ENCODE results near the gene DTD1. TPM values are rescaled to one million over a fixed set of nuclear protein-coding genes. Genes with fewer than 3 reads are reported as not detected.
"Not testable (repeated sequence)": the region's sequence is repeated elsewhere in the genome, so short reads cannot be mapped to it uniquely, and the experiment has no call there.

The DTD1 gene
- total RNA-seq, 1 donor from 2014 or later: 14.3 TPM

DNA sequence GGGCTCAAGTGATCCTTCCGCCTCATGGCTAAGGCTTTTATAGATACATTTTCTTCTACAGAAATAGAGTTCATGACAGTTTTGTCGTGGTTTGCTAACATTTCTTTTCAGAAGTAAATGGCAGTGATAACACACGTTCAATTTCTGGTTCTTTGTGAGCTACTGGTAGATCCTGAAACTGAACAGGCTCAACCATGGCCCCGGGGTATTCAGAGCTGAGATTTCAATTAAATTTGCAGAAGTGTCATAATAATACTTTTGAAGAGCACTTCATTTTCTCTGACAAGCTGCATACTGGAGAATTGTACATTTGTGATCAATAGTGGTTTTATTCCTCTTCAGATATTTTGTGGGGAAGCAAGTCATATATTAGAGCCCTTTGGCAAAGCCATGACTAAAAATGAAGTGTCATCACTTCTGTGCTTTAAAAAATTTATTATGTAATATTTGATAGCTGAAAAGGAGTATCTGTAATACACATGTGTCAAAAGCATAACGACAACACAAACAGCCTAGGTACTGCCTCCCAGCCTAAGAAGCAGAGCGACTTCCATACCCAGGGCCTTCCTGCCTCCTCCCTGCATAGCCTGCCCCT lies 141.5 kb downstream of the DTD1 start:
- DNase-seq (ENCODE audit: low spot score): no peak
- intact Hi-C loops (cut with DNase I): no loop called here

DNA sequence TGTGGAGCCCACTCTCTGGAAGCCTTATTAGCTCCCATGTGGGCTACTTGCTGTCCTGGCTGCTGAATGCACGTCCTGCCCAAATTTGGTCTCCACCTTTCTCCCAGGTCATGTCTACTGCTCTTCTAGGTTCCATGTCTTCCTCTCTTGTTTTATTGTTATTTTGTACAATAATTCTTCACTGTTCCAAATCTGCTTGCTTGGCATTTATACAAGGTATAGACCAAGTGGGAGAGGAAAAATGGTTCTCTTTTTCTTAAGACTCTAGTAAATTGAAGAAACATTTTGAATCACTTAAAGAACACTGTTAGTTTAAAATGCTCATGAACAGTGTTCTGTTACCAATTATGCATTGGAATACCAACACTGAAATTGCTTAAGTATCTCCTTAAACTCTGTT lies 144.1 kb downstream of the DTD1 start:
- no peak for DNase-seq (ENCODE audit: low spot score)
- intact Hi-C loops (cut with DNase I): no loop called here

DNA sequence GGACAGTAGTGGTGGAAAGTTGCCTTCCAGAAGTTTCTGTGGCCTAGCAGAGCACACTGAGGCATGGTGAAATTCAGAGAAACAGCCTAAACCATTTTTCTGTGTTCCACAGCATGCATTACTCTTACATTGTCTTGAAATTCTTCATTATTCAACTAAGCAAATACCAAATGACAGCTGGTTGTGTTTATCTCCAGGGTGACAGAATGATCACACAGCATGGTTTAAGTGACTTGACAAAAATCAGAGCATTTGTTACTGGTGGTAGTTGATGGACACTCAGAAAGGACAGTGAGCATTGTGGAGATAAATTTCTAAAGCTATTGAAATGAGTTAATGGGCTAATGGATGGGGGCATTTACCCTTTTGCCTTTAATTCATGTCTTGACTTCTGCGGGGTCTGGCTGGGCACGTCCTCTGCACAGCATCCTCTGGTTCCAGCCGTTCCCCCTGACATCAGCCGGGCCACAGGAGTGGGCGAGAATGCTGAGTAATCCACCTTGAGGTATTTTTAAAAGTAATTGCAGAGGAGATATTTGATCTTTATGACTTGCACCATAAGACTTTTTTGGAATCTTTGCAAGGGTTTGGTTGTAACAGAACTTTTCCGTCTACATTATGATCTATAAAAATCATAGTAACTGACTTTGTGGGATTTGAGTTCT lies 146.8 kb downstream of the DTD1 start:
- no peak for DNase-seq (ENCODE audit: low spot score)
- intact Hi-C loops (cut with DNase I): no loop called here

DNA sequence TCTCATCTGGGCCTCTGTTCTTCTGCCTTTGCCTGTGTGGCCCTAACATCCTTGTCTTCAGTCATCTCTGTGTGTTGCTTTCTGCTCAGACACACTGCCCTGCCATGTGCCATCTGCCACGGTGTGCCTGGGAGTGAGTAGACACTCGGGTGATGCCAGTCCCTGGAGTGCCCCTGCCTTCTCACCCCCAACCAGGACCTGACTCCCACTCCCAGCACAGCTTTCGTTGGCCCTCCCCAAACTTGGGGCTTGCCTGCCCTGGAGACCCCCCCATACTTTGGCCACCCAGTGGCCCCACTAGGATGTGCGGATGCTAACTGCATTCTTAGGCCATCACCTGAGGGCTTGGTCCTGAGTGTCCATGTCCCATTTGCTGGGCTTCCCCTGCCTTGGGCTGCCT lies 149.3 kb downstream of the DTD1 start:
- intact Hi-C loops (cut with DNase I): no loop called here
- DNase-seq (ENCODE audit: low spot score): no peak

DNA sequence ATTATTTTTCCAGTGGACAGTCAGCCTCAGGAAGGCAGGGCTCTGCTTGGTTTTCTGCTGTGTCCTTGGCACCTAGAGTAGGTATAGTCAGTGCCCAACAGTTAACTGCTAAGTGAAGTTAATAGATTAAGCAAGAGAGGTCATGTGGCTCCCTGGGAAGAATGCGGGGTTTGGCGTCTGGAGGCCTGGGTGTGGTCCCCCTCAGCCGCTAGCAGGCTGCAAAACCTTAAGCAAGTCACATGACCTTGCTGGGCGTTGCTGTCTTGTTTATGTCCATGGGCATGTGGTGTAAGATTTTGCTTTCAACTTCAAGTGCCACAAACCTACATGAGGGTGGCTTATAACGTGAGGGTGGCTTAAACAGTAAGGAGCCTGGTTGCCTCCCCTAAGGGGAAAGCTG lies 150.2 kb downstream of the DTD1 start:
- intact Hi-C loops (cut with DNase I): no loop called here

DNA sequence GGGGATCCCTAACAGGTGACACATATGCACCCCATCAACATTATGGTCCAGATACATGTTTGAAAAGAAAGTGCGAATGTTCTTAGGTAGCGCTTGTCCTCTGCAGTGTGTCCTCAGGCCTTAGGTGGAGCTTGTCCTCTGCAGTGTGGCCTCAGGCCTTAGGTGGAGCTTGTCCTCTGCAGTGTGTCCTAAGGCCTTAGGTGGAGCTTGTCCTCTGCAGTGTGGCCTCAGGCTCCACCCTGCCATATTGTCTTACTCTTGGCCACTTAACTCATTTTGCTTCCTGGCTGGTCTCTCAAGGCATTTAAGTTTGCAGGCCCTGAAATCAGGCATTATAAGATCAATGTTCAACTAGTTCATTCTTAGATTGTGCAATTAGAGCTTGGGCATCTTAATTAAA lies 151.0 kb downstream of the DTD1 start:
- intact Hi-C loops (cut with DNase I): no loop called here
- DNase-seq (ENCODE audit: low spot score): no peak

More for the DNA sequence above, 150.2 kb downstream of the DTD1 start:
- DNase-seq (ENCODE audit: low spot score): no peak

DNA sequence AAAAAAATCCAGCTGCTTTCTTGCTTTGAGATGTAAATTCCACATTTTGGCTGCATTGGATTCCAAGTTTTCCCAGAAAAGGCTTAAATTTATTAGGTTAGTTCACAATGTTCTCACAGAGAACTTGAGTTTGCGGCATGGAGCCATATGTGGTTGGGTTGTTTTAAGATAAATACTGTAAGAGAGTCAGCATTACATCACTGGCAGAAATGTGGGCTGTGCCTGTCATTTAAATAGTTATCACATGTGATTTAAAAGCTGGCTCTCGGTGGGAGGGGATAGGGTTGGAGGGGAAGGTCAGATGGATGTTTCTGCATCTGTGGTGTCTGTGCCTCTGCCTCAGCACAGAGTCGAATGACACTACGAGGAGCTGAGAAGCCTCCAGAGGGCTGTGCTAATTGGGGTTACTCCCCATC lies 151.9 kb downstream of the DTD1 start:
- DNase-seq (ENCODE audit: low spot score): no peak
- intact Hi-C loops (cut with DNase I): no loop called here

DNA sequence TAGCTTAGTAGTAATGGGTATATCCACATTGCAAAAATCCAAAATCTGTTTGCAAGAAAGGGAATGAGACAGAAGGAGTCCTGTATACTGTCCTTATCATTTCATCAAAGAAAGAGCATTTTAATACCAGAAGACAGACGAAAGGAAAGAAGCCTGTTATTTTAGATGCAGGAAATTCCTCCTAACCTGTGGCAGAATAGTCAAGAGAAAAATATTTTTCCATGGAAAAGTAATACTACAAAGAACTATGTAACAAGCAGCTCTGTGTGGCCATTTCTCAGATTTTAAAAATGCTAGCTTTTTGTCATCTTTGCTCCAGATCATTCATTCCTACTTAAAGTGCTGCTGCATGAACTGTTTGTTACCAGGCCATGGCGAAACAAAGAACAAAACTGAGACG lies 152.9 kb downstream of the DTD1 start:
- intact Hi-C loops (cut with DNase I): no loop called here
- no peak for DNase-seq (ENCODE audit: low spot score)

DNA sequence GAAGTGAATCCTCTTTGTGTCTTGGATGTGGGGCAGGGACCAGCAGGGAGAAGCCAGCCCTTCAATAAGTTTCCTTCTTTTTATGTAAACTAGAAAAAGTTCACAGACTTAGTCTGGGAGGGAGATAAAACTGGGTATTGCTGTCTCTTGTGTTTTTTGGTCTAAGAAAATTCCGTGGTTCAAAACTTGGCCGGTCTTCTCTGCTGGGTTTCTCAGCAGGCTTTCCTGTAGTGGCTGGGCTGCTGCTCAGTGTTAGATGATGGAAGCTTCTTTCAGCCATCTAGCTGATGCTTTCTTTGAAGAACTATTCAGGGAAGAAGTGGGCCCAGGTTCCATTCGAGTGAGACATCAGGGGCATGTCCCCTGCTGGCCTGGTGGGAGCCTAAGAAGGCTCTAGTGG lies 155.0 kb downstream of the DTD1 start:
- intact Hi-C loops (cut with DNase I): no loop called here
- DNase-seq (ENCODE audit: low spot score): no peak

DNA sequence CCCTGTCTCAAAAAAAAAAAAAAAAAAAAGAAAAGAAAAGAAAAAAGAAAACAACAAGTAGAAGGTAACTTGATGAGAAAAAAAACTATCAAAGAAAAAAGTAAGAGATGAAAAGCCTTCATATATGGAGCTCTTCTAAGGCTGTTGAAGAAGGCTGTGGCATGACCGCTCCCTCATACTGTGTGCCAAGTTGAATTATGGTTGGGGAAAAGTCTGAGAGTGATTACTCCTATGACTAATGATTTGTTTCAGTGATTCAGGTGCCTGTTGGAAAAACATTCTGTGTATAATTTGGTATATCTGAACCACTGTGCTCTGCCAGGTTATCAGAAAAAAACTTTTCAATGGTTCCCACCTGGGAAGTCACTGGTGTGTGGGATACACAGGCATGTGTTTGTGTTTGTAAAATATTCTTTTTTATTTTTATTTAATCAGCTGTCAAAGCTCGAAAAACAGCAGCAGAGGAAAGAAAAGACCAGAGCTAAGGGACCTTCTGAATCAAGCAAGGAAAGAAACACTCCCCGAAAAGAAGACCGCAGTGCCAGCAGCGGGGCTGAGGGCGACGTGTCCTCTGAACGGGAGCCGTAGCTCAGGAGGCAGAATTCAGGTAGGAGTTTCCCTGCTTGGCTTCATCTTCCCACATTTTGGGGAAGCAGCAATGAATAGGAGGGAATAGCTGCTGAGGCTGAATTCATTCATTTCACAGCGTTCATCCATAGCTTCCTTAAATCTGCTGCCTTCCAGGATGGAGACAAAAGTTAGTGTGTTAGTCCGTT lies 156.0 kb downstream of the DTD1 start:
- intact Hi-C loops (cut with DNase I): no loop called here
- DNase-seq (ENCODE audit: low spot score): no peak

DNA sequence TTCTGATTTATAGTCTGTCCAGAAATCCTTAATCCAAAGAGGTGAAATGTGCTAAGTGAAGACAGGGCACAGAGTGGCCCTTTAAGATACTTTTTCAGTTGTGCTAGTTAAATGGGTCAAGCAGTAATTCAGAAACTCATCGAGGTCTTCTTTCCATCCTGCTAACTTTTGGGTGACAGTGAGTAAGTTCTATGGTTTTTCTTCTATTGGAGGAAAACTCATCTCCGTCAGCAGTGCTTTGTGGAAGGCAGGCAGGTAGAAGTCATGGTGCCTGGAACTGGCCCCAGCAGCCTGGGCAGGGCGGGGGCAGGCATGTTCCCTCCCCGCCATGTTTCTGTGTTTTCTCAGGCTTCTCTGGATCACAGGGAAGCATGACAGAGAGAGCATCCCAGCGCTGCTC lies 159.2 kb downstream of the DTD1 start:
- intact Hi-C loops (cut with DNase I): no loop called here
- DNase-seq (ENCODE audit: low spot score): no peak

DNA sequence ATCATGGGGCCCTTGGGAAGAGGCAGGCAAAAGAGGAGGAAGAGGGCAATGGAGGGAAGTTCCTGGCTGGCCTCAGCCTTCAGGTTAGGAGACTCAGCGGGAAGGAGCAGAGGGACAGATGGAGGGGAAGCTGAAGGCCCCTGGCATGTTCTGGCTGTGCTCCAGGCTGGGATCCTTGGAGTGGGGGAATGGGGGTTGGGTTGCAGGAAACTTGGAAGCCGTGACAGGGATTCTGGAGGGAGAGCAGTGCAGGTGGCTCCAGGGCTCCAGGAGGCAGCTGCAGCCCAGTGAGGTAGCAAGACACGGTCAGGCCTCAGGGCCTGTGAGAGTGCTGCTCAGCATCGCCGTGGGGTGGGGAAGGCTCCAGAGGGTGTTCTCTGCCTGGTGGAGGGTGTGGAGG lies 161.1 kb downstream of the DTD1 start:
- DNase-seq (ENCODE audit: low spot score): no peak
- intact Hi-C loops (cut with DNase I): no loop called here

DNA sequence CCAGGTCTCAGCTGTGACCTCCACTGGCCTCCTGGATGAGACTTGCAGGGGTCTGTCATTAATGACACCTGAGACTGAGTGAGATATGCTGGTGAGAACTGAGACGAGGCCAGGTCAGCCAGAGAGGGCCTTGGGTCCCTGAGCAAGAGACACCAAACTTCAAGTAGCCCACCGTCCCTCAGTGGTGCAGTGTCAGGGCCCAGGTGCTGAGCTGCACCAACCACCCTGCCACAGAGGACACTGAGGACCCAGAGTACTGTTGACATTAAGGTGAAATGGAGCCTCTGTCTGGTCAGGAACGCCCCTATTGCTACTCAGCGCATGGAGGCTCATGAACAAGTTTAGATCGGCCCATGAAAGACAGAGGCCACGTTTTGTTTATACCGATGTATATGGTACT lies 161.7 kb downstream of the DTD1 start:
- intact Hi-C loops (cut with DNase I): no loop called here
- no peak for DNase-seq (ENCODE audit: low spot score)

DNA sequence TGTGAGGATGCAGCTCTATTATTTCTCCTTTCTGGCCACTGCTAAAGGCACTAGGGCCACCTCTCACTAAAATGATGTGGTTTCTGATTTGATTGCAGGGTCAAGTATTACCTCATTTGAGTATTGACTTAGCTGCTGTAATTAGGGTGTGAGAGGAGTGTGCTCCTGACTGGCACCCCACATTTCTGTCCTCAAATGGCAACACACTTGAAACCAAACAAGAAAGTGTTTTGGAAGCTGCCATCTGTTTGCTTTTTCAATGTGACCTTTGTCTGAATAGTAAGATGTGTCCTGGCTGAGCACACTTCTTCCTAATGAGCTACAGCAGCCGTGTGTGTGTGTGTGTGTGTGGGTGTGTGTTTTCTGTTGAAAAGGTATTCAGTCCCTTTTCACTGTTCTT lies 162.9 kb downstream of the DTD1 start:
- intact Hi-C loops (cut with DNase I): no loop called here
- no peak for DNase-seq (ENCODE audit: low spot score)

DNA sequence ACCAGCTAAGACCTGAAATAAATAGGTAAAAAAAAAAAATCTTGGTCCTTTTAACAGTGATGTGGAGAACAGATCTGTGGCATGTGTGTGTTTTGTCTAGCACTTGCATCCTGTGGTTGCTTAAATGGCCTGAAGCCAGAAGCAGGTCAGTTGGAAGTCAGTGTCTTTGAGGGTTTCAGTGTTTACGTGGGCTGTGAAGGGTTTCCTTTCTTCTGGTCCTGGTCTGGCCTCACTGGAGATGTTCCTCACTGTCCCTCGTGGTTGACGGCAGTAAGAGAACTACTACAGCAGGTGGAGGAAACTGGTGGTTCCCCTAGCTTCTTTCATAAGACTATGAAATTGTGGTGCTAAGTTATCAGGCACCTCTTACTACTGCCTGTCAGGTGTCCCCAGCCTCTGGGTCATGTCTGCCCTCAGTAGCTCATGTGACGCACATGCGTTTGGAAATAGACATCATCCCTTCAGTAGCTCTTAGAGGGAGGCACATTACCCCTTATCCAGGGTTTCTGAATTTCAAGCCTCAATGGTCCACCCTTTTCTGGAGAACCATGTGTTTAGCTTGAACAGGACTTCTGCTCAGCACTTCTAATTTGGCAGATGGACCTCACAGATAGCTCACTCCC lies 166.3 kb downstream of the DTD1 start:
- no peak for DNase-seq (ENCODE audit: low spot score)
- intact Hi-C loops (cut with DNase I): no loop called here

DNA sequence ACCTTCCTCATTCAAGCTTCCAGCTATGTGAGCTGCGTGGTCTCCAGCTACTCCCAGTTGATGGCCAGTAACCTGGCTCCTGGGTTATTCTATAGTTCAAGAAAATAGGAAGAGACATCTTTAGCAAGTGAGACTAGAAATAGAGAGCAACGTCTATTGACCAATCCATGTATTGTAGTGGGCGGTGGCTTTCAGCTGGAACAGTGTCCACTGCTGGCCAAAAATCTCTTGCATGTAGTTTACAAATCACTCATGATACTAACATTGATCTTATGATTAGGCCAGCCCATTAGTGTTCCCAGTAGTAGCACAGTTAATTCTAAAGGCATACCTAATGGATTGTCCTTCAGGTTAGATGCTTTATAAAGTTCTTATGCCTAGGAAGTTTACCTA lies 166.8 kb downstream of the DTD1 start:
- DNase-seq (ENCODE audit: low spot score): no peak
- intact Hi-C loops (cut with DNase I): no loop called here

DNA sequence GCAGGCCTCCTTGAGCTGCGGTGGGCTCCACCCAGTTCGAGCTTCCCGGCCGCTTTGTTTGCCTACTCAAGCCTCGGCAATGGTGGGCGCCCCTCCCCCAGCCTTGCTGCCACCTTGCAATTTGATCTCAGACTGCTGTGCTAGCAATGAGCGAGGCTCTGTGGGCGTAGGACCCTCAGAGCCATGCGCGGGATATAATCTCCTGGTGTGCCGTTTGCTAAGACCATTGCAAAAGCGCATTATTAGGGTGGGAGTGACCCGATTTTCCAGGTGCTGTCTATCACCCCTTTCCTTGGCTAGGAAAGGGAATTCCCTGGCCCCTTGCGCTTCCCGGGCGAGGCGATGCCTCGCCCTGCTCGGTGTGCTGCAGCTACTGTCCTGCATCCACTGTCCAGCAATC lies 173.0 kb downstream of the DTD1 start:
- DNase-seq (ENCODE audit: low spot score); intact Hi-C loops (cut with DNase I): not testable (repeated sequence)

DNA sequence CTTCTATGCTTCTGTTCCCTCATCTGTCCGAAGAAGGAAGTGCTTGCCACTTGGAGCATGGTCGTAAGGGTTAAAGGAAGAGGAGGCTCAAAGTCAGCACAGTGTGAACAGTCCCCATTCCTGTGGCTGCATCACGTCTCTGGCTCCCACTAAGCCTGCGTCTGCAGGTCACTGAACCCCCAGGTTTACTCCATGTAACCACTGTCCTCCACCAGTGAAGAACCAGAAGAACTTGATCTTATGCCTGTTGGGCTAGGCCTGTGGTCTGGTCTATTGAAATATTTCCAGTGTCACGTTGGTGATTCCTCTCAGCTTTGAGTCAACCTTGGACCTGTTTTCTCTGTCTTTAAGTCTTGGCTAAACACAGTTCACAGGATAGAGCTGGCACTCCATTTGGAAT lies 179.8 kb downstream of the DTD1 start:
- no peak for DNase-seq (ENCODE audit: low spot score)
- intact Hi-C loops (cut with DNase I): no loop called here

DNA sequence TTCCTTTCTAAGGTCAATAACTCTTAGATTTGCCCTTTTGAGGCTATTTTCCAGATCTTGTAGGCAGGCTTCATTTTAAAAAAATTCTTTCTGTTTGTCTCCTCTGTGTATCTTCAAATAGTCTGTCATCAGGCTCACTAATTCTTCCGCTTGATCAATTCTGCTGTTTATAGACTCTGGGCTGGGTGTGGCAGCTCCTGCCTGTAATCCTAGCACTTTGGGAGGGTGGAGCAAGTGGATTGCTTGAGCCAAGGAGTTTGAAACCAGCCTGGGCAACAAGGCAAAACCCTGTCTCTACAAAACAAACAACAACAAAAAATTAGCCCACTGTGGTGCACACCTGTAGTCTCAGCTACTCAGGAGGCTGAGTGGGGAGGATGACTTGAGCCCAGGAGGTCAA lies 185.7 kb downstream of the DTD1 start:
- intact Hi-C loops (cut with DNase I): no loop called here
- DNase-seq (ENCODE audit: low spot score): no peak

DNA sequence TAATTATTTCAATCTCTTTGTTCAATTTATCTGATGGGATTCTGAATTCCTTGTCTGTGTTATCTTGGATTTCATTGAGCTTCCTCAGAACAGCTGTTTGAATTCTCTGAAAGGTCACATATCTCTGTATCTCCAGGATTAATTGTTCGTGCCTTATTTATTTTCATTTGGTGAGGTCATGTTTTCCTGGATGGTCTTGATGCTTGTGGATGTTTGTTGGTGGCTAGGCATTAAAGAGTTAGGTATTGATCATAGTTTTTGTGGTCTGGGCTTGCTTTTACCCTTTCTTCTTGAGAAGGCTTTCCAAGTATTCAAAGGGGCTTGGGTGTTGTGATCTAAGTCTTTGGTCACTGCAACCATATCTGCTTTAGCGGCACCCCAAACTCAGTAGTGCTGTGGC lies 186.4 kb downstream of the DTD1 start:
- DNase-seq (ENCODE audit: low spot score): no peak
- intact Hi-C loops (cut with DNase I): no loop called here

DNA sequence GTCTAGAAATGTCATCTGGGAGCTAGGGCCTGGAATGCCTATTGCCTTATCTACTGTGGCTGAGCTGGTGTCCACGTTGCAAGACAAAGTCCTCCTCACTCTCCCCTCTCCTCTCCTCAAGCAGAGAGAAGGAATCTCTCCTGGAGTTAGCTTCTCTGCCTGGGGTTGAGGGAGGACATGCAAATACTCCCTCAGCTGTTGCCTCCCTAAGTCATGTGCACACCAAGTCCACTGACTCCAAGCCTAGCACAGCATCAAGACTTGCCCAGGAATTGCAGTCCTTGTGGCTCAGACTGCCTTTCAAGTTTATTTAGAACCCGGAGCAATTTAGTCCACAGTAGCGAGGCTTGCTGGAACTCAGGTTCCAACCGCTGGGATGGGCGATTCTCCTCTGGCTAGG lies 187.8 kb downstream of the DTD1 start:
- DNase-seq (ENCODE audit: low spot score): no peak
- intact Hi-C loops (cut with DNase I): no loop called here

Measured in cardiac septum (tissue), 1 donor.